H1 (cell line): ENCODE data around the gene SLC9A7. TPM values are rescaled to one million over a fixed set of nuclear protein-coding genes. Genes with fewer than 3 reads are reported as not detected.

Experiments used
- CTCF ChIA-PET: fragments of 300-600 bp; sonication (Branson Sonifier 250); formaldehyde crosslinking; loops from one replicate; lab custom pipeline; 2021; ENCODE audit not compliant: partially characterized antibody; lab: Charles Lee
- POLR2A ChIA-PET: fragments of 300-600 bp; sonication (Branson Sonifier 250); formaldehyde crosslinking; loops from one replicate; lab custom pipeline; 2021; ENCODE audit warnings: inconsistent platforms; ENCODE audit not compliant: partially characterized antibody; lab: Charles Lee
- DNase-seq, 2 experiments: peaks; one replicate each; pipeline versions ENCODE4 v3.0.0 to v3.0.0-alpha.2; 2010 to 2022; ENCODE audit warnings: low spot score in 2 of 2, low read depth in 1 of 2, mixed read lengths in 1 of 2
- FAIRE-seq: peaks from 2 replicates; lab custom pipeline; 2011; peaks lifted over from hg19 to GRCh38; lab: Jason Lieb, UNC
- H2AFZ ChIP-seq: 2 replicates; pipeline ENCODE4 v1.8.1; 2012; ENCODE audit warnings: low read length, inconsistent platforms
- H2AK5ac ChIP-seq: 2 replicates; pipeline ENCODE4 v1.6.1; 2013; ENCODE audit warnings: low read depth, low read length
- H2BK120ac ChIP-seq: replicated peaks from 2 replicates; pipeline ENCODE3; 2013; ENCODE audit warnings: low read depth, low read length, inconsistent platforms
- H2BK12ac ChIP-seq: 2 replicates; pipeline ENCODE4 v1.6.1; 2013; ENCODE audit warnings: low read depth, low read length
- H2BK15ac ChIP-seq: 2 replicates; pipeline ENCODE4 v1.6.1; 2013; ENCODE audit warnings: low read length
- H2BK20ac ChIP-seq: 2 replicates; pipeline ENCODE4 v1.6.1; 2013; ENCODE audit warnings: low read length
- H2BK5ac ChIP-seq: 2 replicates; pipeline ENCODE4 v1.6.1; 2013; ENCODE audit warnings: low read depth, low read length
- H3K14ac ChIP-seq: 2 replicates; pipeline ENCODE4 v1.6.1; 2013; ENCODE audit warnings: inconsistent platforms; ENCODE audit not compliant: insufficient read length
- H3K18ac ChIP-seq: 2 replicates; pipeline ENCODE4 v1.6.1; 2013; ENCODE audit warnings: low read length; ENCODE audit errors: extremely low read depth
- H3K23ac ChIP-seq: 2 replicates; pipeline ENCODE4 v1.6.1; 2013; ENCODE audit warnings: inconsistent platforms; ENCODE audit not compliant: insufficient read length
- H3K23me2 ChIP-seq: 2 replicates; pipeline ENCODE4 v1.6.1; 2013; ENCODE audit warnings: low read depth, low read length
- H3K27ac ChIP-seq: 2 replicates; pipeline ENCODE4 v1.6.1; 2011; ENCODE audit warnings: low read depth, low read length, inconsistent platforms
- H3K27me3 ChIP-seq, 4 experiments: replicated peaks in 1 of 4; 1 replicate in 1 of 4; 2 replicates in 3 of 4; pipeline versions ENCODE4 v1.6.1 to v1.8.1; 2011 to 2013; ENCODE audit warnings: low read length in 3 of 4, mild to moderate bottlenecking in 3 of 4, inconsistent platforms in 2 of 4, mixed read lengths in 2 of 4, moderate library complexity in 1 of 4; ENCODE audit not compliant: control insufficient read depth in 3 of 4, insufficient read depth in 3 of 4; ENCODE audit errors: extremely low read depth in 1 of 4
- H3K36me3 ChIP-seq, 4 experiments: 2 replicates each; pipeline versions ENCODE4 v1.6.1 to v1.8.1; 2011 to 2013; ENCODE audit warnings: mild to moderate bottlenecking in 4 of 4, low read length in 3 of 4, moderate library complexity in 2 of 4, control low read depth in 1 of 4, inconsistent platforms in 1 of 4; ENCODE audit not compliant: insufficient read depth in 4 of 4, control insufficient read depth in 2 of 4
- H3K4ac ChIP-seq: replicated peaks from 2 replicates; pipeline ENCODE3; 2013; ENCODE audit warnings: low read length, low read depth, mixed read lengths, inconsistent platforms; ENCODE audit not compliant: insufficient read length
- H3K4me1 ChIP-seq, 4 experiments: replicated peaks in 1 of 4; 1 replicate in 1 of 4; 2 replicates in 3 of 4; pipeline versions ENCODE4 v1.6.1 to v1.8.1; 2011 to 2013; ENCODE audit warnings: low read length in 3 of 4, inconsistent platforms in 2 of 4, mixed read lengths in 1 of 4; ENCODE audit not compliant: insufficient read depth in 4 of 4, control insufficient read depth in 3 of 4
- H3K4me2 ChIP-seq, 2 experiments: 2 replicates each; pipeline versions ENCODE4 v1.6.1 to v1.8.1; 2011 to 2013; ENCODE audit warnings: low read depth in 2 of 2, low read length in 2 of 2, control low read depth in 1 of 2, inconsistent platforms in 1 of 2, mild to moderate bottlenecking in 1 of 2; ENCODE audit not compliant: insufficient read depth in 1 of 2
- H3K4me3 ChIP-seq, 4 experiments: fragments of 200-600, 300-600 bp in 1 of 4; sonication (generic), shearing (Covaris generic), sonication (Bioruptor Twin) in 1 of 4; 2 replicates each; pipeline versions ENCODE4 v1.5.1 to v1.8.1; 2011 to 2016; ENCODE audit warnings: low read length in 4 of 4, low read depth in 3 of 4, control low read depth in 2 of 4, inconsistent platforms in 2 of 4, mild to moderate bottlenecking in 2 of 4, mixed read lengths in 1 of 4, moderate library complexity in 1 of 4; ENCODE audit not compliant: insufficient read depth in 2 of 4; ENCODE audit errors: extremely low read depth in 1 of 4
- H3K56ac ChIP-seq: replicated peaks from 2 replicates; pipeline ENCODE3; 2013; ENCODE audit warnings: low read depth, mild to moderate bottlenecking, mixed read lengths, low read length, inconsistent platforms; ENCODE audit not compliant: insufficient read length
- H3K79me1 ChIP-seq: 2 replicates; pipeline ENCODE4 v1.6.1; 2013; ENCODE audit warnings: low read depth, low read length, control low read depth
- H3K79me2 ChIP-seq, 2 experiments: 2 replicates each; pipeline versions ENCODE4 v1.6.1 to v1.8.1; 2012 to 2013; ENCODE audit warnings: low read length in 2 of 2, mild to moderate bottlenecking in 2 of 2, inconsistent platforms in 1 of 2; ENCODE audit not compliant: insufficient read depth in 2 of 2, control insufficient read depth in 1 of 2
- H3K9ac ChIP-seq, 4 experiments: replicated peaks in 1 of 4; 1 replicate in 1 of 4; 2 replicates in 3 of 4; pipeline versions ENCODE4 v1.6.1 to v1.8.1; 2011 to 2013; ENCODE audit warnings: low read depth in 3 of 4, low read length in 3 of 4, control low read depth in 2 of 4, mild to moderate bottlenecking in 2 of 4, moderate library complexity in 2 of 4, inconsistent platforms in 1 of 4; ENCODE audit errors: extremely low read depth in 1 of 4
- H3K9me3 ChIP-seq, 2 experiments: 2 replicates each; pipeline versions ENCODE4 v1.6.1 to v1.8.1; 2012 to 2013; ENCODE audit warnings: mild to moderate bottlenecking in 2 of 2, moderate library complexity in 2 of 2, control low read depth in 1 of 2, inconsistent platforms in 1 of 2, low read depth in 1 of 2, low read length in 1 of 2, mixed read lengths in 1 of 2; ENCODE audit not compliant: insufficient read depth in 2 of 2
- H4K20me1 ChIP-seq, 2 experiments: replicated peaks in 1 of 2; 2 replicates each; pipeline versions ENCODE3 to v1.8.1; 2011 to 2013; ENCODE audit warnings: inconsistent platforms in 2 of 2, low read length in 2 of 2, mild to moderate bottlenecking in 1 of 2; ENCODE audit not compliant: insufficient read depth in 2 of 2, control insufficient read depth in 1 of 2
- H4K5ac ChIP-seq: 2 replicates; pipeline ENCODE4 v1.6.1; 2013; ENCODE audit warnings: low read length, low read depth, mixed read lengths, inconsistent platforms; ENCODE audit not compliant: insufficient read length
- H4K8ac ChIP-seq: 2 replicates; pipeline ENCODE4 v1.8.0; 2013; ENCODE audit warnings: mild to moderate bottlenecking, moderate library complexity, low read length, inconsistent platforms; ENCODE audit not compliant: insufficient read depth; ENCODE audit errors: extremely low read depth
- H4K91ac ChIP-seq: replicated peaks from 2 replicates; pipeline ENCODE3; 2013; ENCODE audit warnings: low read length, mixed read lengths, inconsistent platforms; ENCODE audit not compliant: insufficient read length
- BCL11A ChIP-seq, 2 experiments: IDR thresholded peaks; one replicate each; pipeline ENCODE4 v1.6.1; 2011; ENCODE audit warnings: low read depth in 2 of 2, low read length in 2 of 2, mild to moderate bottlenecking in 2 of 2
- CBX8 ChIP-seq: fragments of 300-800, 300-1000 bp; sonication (generic); IDR thresholded peaks from 2 replicates; pipeline ENCODE4 v1.7.1; 2016; ENCODE audit warnings: low read depth, low read length, borderline replicate concordance
- CEBPB ChIP-seq: IDR thresholded peaks from 2 replicates; pipeline ENCODE4 v1.6.1; 2012; ENCODE audit warnings: low read depth, low read length
- CREB1 ChIP-seq: IDR thresholded peaks from 2 replicates; pipeline ENCODE4 v1.6.1; 2012; ENCODE audit warnings: inconsistent platforms
- GTF2F1 ChIP-seq: IDR thresholded peaks from 2 replicates; pipeline ENCODE4 v1.6.1; 2012; ENCODE audit warnings: low read depth, low read length, improper control_type of control experiment, borderline replicate concordance
- HDAC2 ChIP-seq, 2 experiments: fragments of 300-600 bp in 1 of 2; sonication (generic) in 1 of 2; IDR thresholded peaks; 2 replicates each; pipeline ENCODE4 v1.6.1; 2011 to 2012; ENCODE audit warnings: low read depth in 2 of 2, low read length in 2 of 2, mild to moderate bottlenecking in 2 of 2, moderate library complexity in 2 of 2, borderline replicate concordance in 1 of 2, inconsistent platforms in 1 of 2
- JUND ChIP-seq: IDR thresholded peaks from 2 replicates; pipeline ENCODE4 v1.6.1; 2011; ENCODE audit warnings: mild to moderate bottlenecking, improper control_type of control experiment, low read length
- MAFK ChIP-seq: IDR thresholded peaks from 2 replicates; pipeline ENCODE4 v1.6.1; 2012; ENCODE audit warnings: low read depth, mild to moderate bottlenecking, improper control_type of control experiment, low read length
- NRF1 ChIP-seq: IDR thresholded peaks from 2 replicates; pipeline ENCODE4 v1.6.1; 2011; ENCODE audit warnings: mild to moderate bottlenecking, low read depth, low read length, improper control_type of control experiment
- PHF8 ChIP-seq: fragments of 200-600 bp; sonication (generic); conservative IDR thresholded peaks from 2 replicates; pipeline ENCODE4 v1.7.1; 2012; ENCODE audit warnings: low read depth, mild to moderate bottlenecking, inconsistent platforms, low read length, moderate library complexity
- SRF ChIP-seq: IDR thresholded peaks from 2 replicates; pipeline ENCODE4 v1.6.1; 2011; ENCODE audit warnings: mild to moderate bottlenecking, low read depth, low read length, moderate library complexity
- SUZ12 ChIP-seq: fragments of 200-600 bp; sonication (generic); IDR thresholded peaks from 2 replicates; pipeline ENCODE4 v1.6.1; 2012; ENCODE audit warnings: mild to moderate bottlenecking, inconsistent platforms, low read length, moderate library complexity, mixed read lengths
- WGBS, 2 experiments: shearing (Covaris generic) in 1 of 2; methylation state at CpG; one replicate each; pipeline versions ENCODE4 v1.1.6 to v1.1.7; 2013 to 2015; ENCODE audit warnings: low lambda C conversion rate in 2 of 2, mixed read lengths in 2 of 2, inconsistent platforms in 1 of 2, low coverage in 1 of 2, missing lambda C conversion rate in 1 of 2; ENCODE audit not compliant: insufficient replicate concordance in 2 of 2, insufficient coverage in 1 of 2, insufficient read length in 1 of 2; ENCODE audit errors: extremely low coverage in 1 of 2, missing lambda C conversion rate in 1 of 2; 5-methylcytosine and 5-hydroxymethylcytosine counted together
- polyA plus RNA-seq, 7 experiments: library from polyadenylated mRNA; depleted of rRNA in 3 of 7; stranded (reverse) in 5 of 7; unstranded in 2 of 7; fragments of >200 nt in 5 of 7; fragments of 200-250 nt in 2 of 7; gene quantifications; 1 replicate in 5 of 7; 2 replicates in 1 of 7; 4 replicates in 1 of 7; pipeline versions ENCODE4 v1.2.1 to v1.2.3, GENCODE V29; 2011 to 2013; ENCODE audit warnings: missing spikeins in 2 of 7, mixed read lengths in 2 of 7
- total RNA-seq: library from RNA; stranded (reverse); fragmentation: NEBNext Ultra II Directional; extraction: Animal tissue kit (Norgen Biotek cat#: 25700); gene quantifications from 2 replicates; pipeline ENCODE4 v1.2.1, GENCODE V29; 2021
- TF ChIP-seq, protein P1 (sequence below): IDR thresholded peaks from 2 replicates; pipeline ENCODE4 v1.6.1; 2011; ENCODE audit warnings: low read depth, mild to moderate bottlenecking, low read length; ENCODE audit not compliant: insufficient read depth
- TF ChIP-seq, protein P2 (sequence below): IDR thresholded peaks from 2 replicates; pipeline ENCODE4 v1.6.1; 2012; ENCODE audit warnings: inconsistent platforms

The SLC9A7 gene
- total and polyA plus RNA-seq, 2 of the 8 experiments (the other 6 are each of a cell fraction or from before 2014, with no cell fraction given), result 6.7 to 17.2 TPM

DNA sequence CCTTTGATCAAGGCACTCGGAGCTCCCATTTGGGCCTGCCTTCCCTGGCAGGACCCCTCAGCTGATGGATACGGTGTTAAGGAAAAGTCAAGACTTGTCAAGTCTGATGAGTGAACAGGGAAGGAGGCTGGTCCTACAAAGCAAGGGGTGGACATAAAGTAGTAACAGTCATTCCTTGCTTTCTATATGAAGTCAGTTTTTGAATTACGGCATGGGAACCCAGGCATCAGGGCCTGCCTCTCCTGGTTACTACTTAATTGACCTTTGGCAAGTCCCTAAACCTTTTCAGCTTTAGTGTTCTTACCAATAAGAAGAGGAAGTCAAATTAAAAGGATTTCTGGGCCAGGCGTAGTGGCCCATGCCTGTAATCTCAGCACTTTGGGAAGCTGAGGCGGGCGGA, 178.3 kb downstream of the SLC9A7 start:
- no peak overlapping the region for H3K4ac ChIP-seq
- no peaks in the 10 kb centered on the region; the same call in 1 of the 2 replicates for H3K23me2 ChIP-seq
- H2BK20ac ChIP-seq, result no peak overlapping the region
- no peak for FAIRE-seq
- no peak overlapping the region for H3K18ac ChIP-seq
- no peak overlapping the region for H2BK5ac ChIP-seq
- H2BK12ac ChIP-seq, result no peak overlapping the region
- no peak overlapping the region for H3K4me2 ChIP-seq
- H2AK5ac ChIP-seq, result no peak overlapping the region
- ChIA-PET CTCF (interaction anchor here (0.7 to 1.0 kb wide), 3 partner anchors 57 to 105 kb away, joined by 3 read pairs; no protein-coding TSS in a partner anchor), POLR2A (interaction anchor here (0.9 kb wide), 1 partner anchor 12 kb away, joined by 4 read pairs; no protein-coding TSS in a partner anchor)
- H3K79me1 ChIP-seq, result no peaks in the 10 kb centered on the region
- peaks cover 0 to 67% of the 10 kb centered on the region in 2 experiments; a peak in 2 of 4 replicates for H3K79me2 ChIP-seq
- DNase-seq, result no peak
- H3K9me3 ChIP-seq, result no peaks in the 10 kb centered on the region
- H4K8ac ChIP-seq, result no peak overlapping the region
- H3K9ac ChIP-seq, result no peak overlapping the region
- no peak overlapping the region for H2BK120ac ChIP-seq
- no peak overlapping the region for H3K23ac ChIP-seq
- WGBS, 2 experiments, result 90% methylated on average over 6 of the region's 6 CpGs; no CpG with 5 or more reads in 1 of the 2 experiments
- no peak overlapping the region for H3K4me3 ChIP-seq
- H4K91ac ChIP-seq, result no peak overlapping the region
- no peak overlapping the region for H3K56ac ChIP-seq
- H3K14ac ChIP-seq, result no peak overlapping the region
- no peak overlapping the region for H3K27ac ChIP-seq
- no peaks in the 10 kb centered on the region; a peak in 1 of 8 replicates for H3K36me3 ChIP-seq
- peaks cover 0 to 8% of the 10 kb centered on the region in 2 experiments for H4K20me1 ChIP-seq
- H2BK15ac ChIP-seq, result no peak overlapping the region
- H4K5ac ChIP-seq, result no peak overlapping the region
- H3K27me3 ChIP-seq, result no peaks in the 10 kb centered on the region
- peaks cover 0 to 16% (median 3%) of the 10 kb centered on the region in 4 experiments; a peak in 3 of 7 replicates for H3K4me1 ChIP-seq
- H2AFZ ChIP-seq, result no peak overlapping the region
- TF ChIP-seq, protein P1, sequence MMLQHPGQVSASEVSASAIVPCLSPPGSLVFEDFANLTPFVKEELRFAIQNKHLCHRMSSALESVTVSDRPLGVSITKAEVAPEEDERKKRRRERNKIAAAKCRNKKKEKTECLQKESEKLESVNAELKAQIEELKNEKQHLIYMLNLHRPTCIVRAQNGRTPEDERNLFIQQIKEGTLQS, result no peak
- TF ChIP-seq JUND (no peak), CEBPB (no peak), NRF1 (no peak), SRF (no peak), SUZ12 (no peak), BCL11A (IDR thresholded peaks at IDR 0.05; ENCODE audit: low read depth in 2 of 2, low read length in 2 of 2) (no peak), MAFK (no peak), CBX8 (no peak), HDAC2 (IDR thresholded peaks at IDR 0.05; ENCODE audit: borderline replicate concordance in 1 of 2, low read depth in 2 of 2, low read length in 2 of 2) (no peak), PHF8 (no peak), CREB1 (no peak), GTF2F1 (no peak)
- TF ChIP-seq, protein P2, sequence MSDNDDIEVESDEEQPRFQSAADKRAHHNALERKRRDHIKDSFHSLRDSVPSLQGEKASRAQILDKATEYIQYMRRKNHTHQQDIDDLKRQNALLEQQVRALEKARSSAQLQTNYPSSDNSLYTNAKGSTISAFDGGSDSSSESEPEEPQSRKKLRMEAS, result no peak
